Stomach (tissue), 4 donors: ENCODE results near the gene KIFC3.

Experiments
- POLR2A ChIP-seq, 4 donors: fragments of 450-650 bp; IDR thresholded peaks; one replicate each; pipeline ENCODE4 v1.6.1; 2016; ENCODE audit warnings: antibody characterized with exemption in 4 of 4, control low read depth in 2 of 4, mild to moderate bottlenecking in 1 of 4, moderate library complexity in 1 of 4
- POLR2AphosphoS5 ChIP-seq, 3 donors: sonication (generic); formaldehyde crosslinking; IDR thresholded peaks; one replicate each; pipeline ENCODE4 v1.6.1; 2016; ENCODE audit warnings: antibody characterized with exemption in 3 of 3
- TF ChIP-seq, protein P1 (sequence below), 7 experiments: fragments of 450-650 bp in 4 of 7; fragments of 200-600 bp in 3 of 7; sonication (generic) in 3 of 7; IDR thresholded peaks; one replicate each; pipeline ENCODE4 v1.5.1; 2016 to 2019; ENCODE audit warnings: antibody characterized with exemption in 7 of 7, control low read depth in 2 of 7, mild to moderate bottlenecking in 1 of 7

DNA sequence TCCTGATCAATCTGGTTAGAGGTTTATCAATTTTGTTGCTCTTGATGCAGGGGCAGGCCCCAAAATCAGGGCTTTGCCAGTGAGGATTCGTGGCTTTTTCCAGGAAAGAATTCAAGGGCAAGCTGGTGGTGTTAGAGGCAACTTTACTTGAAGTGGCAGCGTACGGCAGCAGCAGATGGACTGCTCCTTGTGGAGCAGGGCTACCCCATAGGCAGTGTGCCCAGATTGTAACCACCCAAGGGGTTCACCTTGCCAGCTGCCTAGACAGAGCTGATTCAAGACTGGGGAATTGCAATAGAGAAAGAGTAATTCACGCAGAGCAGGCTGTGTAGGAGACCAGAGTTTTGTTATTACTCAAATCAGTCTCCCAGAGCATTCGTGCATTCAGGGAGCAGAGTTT, 90.9 kb downstream of the KIFC3 start:
- TF ChIP-seq, protein P1, sequence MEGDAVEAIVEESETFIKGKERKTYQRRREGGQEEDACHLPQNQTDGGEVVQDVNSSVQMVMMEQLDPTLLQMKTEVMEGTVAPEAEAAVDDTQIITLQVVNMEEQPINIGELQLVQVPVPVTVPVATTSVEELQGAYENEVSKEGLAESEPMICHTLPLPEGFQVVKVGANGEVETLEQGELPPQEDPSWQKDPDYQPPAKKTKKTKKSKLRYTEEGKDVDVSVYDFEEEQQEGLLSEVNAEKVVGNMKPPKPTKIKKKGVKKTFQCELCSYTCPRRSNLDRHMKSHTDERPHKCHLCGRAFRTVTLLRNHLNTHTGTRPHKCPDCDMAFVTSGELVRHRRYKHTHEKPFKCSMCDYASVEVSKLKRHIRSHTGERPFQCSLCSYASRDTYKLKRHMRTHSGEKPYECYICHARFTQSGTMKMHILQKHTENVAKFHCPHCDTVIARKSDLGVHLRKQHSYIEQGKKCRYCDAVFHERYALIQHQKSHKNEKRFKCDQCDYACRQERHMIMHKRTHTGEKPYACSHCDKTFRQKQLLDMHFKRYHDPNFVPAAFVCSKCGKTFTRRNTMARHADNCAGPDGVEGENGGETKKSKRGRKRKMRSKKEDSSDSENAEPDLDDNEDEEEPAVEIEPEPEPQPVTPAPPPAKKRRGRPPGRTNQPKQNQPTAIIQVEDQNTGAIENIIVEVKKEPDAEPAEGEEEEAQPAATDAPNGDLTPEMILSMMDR (IDR thresholded peaks at IDR 0.05), result no peak
- TF ChIP-seq POLR2A (IDR thresholded peaks at IDR 0.05) (no peak), POLR2AphosphoS5 (IDR thresholded peaks at IDR 0.05) (no peak)
